AG20443 (cell line): ENCODE data around the gene VIP.
"Not testable (repeated sequence)": the region's sequence is repeated elsewhere in the genome, so short reads cannot be mapped to it uniquely, and the experiment has no call there.

Experiments
- DNase-seq: peaks from one replicate; pipeline ENCODE4 v3.0.0; 2012; ENCODE audit warnings: low spot score, mixed read lengths

The VIP gene

DNA sequence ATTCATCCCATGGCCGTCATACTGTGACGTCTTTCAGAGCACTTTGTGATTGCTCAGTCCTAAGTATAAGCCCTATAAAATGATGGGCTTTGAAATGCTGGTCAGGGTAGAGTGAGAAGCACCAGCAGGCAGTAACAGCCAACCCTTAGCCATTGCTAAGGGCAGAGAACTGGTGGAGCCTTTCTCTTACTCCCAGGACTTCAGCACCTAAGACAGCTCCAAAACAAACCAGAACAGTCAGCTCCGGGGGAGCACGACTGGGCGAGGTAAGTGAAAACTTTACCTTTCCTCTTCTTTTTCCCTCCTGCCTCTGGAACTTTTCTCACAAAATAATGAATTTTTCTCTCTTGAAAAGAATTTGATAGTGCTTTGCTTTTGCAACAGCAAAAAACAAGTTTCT is at the start of gene VIP:
Gene VIP (plus strand): TSS at position 104 of the 400 bp plus-strand sequence. CDS start 1,381 bp downstream, outside the sequence.
- peak; percentile 54 for DNase-seq

DNA sequence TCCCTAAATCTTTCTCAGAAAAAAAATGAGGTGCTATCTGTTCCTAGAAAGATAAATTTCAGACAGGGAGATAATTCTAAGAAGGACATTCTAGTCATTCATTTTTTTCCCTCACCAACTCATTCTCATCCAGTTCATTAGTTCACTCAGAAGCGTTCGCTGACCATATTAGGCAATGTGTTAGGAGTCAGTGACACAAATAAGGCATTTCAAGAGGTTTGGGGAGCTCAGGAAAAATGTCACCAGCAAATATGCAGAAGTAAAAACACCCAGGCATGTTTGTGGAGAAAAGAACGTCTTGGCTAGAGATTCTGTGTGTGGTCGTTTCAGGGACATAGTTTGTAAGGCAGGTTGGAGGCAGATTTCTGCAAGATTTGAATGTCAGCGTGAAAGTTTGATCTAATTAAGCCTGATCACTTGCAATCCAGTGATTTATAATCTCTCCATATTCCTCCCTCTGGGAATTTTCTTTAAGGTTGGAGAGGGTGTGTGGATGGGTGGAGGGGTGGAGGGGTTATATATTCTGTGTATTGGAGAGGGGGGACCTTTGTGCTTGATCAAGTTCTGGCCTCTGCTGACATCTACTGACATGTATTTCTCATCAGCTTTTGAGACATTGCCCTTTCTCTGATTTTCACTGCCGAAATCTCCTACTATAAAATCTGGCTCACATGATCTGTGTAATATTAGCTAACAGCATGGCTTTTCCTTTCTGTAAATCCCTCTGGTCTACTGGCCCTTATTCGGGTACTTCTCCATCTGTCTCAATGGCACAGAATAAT is 49.3 kb upstream of the VIP start:
- no peak for DNase-seq

GRCh38 chr6:152701863-152702401 is 48.7 kb upstream of the VIP start:
- DNase-seq: no peak

DNA sequence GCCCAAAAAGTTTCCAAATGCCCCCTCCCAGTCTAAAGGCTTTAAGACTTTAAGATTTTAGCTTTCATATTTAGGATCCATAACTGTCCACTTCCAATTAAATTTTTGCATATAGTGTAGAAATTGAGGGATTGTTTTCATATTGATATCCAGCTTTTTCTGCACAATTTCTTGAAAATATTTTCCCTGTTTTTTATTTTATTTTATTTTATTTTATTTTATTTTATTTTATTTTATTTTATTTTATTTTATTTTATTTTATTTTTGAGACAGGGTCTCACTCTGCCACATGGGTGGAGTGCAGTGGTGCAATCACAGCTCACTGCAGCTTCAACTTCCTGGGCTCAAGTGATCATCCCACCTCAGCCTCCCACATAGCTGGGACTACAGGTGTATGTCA is 46.8 kb upstream of the VIP start:
- DNase-seq: not testable (repeated sequence)

DNA sequence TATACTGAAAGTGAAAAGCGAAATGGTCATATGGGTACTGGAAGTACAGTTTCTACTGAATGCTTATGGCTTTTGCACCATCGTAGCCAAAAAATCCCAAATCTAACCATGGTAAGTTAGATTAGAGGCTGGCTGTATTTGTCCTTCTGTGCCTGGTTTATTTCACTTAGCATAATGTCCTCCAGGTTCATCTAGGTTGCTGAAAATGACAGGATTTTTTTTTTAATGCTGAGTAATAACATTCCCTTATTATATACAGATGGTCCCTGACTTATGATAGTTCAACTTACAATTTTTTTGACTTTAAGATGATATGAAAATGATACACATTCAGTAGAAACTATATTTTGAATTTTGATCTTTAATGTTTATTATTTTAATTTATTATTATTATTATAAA is 45.3 kb upstream of the VIP start:
- no peak for DNase-seq

GRCh38 chr6:152716322-152716721 is 34.3 kb upstream of the VIP start:
- DNase-seq: no peak

- DNase-seq: no peak
Measured at GRCh38 chr6:152720974-152721373, 29.6 kb upstream of the VIP start.

- no peak for DNase-seq
Measured at GRCh38 chr6:152721956-152722355, 28.6 kb upstream of the VIP start.

- peak; percentile 48 for DNase-seq
Measured at GRCh38 chr6:152723398-152723797, 27.2 kb upstream of the VIP start.

DNA sequence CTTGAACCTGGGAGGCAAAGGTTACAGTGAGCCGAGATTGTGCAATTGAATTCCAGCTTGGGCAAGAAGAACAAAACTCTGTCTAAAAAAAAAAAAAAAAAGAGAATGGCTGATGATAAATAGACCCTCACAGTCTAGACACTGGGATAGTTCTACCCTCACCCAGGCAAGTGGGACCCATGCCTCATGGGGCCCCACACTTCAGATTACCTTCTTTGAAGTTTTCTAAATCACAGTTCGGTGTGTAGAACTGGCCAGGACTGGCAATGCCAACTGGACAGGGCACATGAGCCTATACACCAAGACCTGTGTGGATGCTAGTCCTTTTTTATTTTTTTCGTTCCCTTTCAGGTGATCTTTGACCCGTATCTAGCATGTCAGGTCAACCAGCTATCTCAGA is 24.3 kb upstream of the VIP start:
- DNase-seq: no peak

GRCh38 chr6:152727507-152727906 is 23.1 kb upstream of the VIP start:
- DNase-seq: no peak

DNA sequence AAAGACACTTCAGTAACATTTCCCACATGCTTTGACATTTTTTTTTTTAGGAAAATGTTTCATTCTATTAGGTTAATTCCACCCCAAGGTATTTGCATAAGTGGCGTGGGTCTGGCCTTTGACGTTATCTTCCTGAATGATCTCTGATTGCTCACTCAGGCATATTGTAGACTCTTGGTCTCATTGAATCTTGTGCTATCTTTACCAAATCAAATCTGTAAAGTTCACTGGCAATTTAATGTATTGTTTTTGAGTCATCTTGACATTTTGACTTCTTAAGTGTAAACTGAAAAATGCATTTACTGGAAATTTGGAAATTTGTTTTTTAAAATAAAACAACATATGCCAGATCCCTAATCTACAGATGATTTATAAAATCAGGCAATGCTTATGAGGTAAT is 16.0 kb upstream of the VIP start:
- no peak for DNase-seq

GRCh38 chr6:152736687-152737273 is 13.8 kb upstream of the VIP start:
- DNase-seq: no peak

GRCh38 chr6:152745509-152746171 is 5.0 kb upstream of the VIP start:
- no peak for DNase-seq

- peak; percentile 13 for DNase-seq
Measured at GRCh38 chr6:152746172-152746553, 4.4 kb upstream of the VIP start.

- DNase-seq: no peak
Measured at GRCh38 chr6:152748843-152749242, 1.8 kb upstream of the VIP start.

- DNase-seq: no peak
Measured at GRCh38 chr6:152749336-152749735, 1.3 kb upstream of the VIP start.

DNA sequence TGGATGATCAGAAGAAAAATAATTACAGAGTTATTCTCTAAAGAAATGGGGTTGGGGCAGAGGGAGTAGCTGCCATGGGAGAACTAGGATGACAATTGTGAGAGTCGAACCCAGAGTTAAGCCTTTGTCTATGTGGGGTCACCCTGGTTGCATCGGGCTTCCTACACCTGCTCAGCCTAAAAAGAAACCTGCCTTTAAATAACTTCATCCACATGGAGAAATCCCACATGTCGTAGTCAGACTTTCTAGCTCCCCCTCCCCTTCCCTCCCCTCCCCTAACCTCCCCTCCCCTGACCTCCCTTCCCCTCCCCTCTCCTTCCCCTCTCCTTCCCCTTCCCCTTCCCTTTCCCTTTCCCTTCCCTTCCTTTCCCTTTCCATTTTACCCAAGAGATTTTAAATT is 14.7 kb downstream of the VIP start:
- no peak for DNase-seq

DNA sequence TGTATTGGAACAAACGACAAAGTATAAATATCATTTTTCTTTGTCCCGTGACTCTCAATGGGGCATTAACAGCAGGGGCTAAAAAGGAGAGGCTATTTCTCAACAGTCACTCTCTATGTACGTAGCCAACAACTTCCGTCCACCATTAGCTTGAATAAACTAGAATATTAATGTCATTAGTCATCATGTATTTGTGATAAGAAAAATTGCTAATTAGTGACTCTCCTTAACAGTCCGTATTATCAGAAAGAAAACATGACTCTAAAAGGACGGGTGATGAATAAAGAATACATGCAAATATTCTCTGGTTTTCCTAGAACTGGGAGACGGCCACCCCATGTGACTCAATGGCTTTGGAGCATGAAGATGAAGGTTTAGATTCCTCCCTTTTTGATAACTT is 18.6 kb downstream of the VIP start:
- DNase-seq: no peak

- DNase-seq: no peak
Measured at GRCh38 chr6:152769993-152770392, 19.4 kb downstream of the VIP start.

DNA sequence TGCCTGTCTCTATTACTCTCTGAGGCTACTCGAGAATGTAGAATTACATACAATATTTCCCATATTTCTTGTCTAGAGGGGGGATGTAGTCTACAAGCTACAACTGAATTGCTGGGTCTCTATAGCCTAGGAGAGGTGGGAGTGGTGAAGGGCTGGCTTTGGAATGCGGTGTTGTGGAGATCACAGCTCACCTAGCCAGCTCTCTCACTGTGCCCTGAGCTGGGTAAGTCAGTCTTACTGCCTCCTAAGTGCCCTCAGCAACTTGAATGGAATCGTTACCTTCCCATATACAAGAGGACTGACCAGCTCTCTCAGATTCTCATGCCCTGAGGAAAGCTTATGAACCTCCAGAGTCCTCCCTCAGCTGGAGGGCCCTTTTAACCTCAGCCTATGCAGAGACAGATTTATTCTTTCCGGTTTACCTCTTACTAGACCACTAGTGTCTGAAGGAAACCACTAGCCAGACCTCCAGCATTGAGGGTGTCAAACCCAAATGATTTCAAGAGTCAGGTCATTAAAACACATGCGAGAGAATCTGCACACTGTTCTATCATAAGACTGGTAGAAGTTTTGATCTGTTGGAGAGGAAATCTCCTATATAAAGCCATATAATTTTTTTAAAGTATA is 20.6 kb downstream of the VIP start:
- no peak for DNase-seq

DNA sequence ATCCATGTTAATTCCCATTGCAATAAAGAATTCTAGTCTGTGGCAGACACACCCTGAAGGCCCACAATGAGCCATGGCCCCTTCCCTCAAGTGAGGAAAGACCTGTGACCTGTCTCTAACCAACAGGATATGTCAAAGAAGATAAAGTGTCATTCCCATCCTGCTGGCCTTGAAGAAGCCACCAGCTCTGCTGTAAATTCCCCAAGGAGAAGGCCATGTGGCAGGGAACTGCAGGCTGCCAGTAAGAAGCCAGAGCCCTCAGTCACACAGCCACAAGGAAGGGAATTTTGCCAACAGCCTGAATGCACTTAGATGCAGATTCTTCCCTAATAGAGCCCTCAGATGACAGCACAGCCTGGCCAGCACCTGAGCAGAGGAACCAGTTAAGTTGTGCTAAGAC is 24.8 kb downstream of the VIP start:
- DNase-seq: no peak

GRCh38 chr6:152776833-152777232 is 26.2 kb downstream of the VIP start:
- no peak for DNase-seq
